Upper lobe of left lung (tissue), 4 donors: ENCODE results near the gene C19orf85.

Experiments
- EP300 ChIP-seq, 4 donors: sonication (generic); formaldehyde crosslinking; IDR thresholded peaks; one replicate each; pipeline ENCODE4 v1.5.1; 2017; ENCODE audit warnings: antibody characterized with exemption in 4 of 4, control low read depth in 2 of 4
- POLR2A ChIP-seq, 4 donors: fragments of 450-650 bp; IDR thresholded peaks; one replicate each; pipeline ENCODE4 v1.5.1; 2016 to 2017; ENCODE audit warnings: antibody characterized with exemption in 4 of 4, mild to moderate bottlenecking in 2 of 4
- POLR2AphosphoS5 ChIP-seq, 2 donors: sonication (generic); formaldehyde crosslinking; IDR thresholded peaks; one replicate each; pipeline ENCODE4 v1.5.1; 2017; ENCODE audit warnings: antibody characterized with exemption in 2 of 2
- TF ChIP-seq, protein P1 (sequence below), 6 experiments: fragments of 450-650 bp in 4 of 6; fragments of 200-600 bp in 2 of 6; sonication (generic) in 2 of 6; IDR thresholded peaks; one replicate each; pipeline ENCODE4 v1.5.1; 2016 to 2019; ENCODE audit warnings: antibody characterized with exemption in 6 of 6

DNA sequence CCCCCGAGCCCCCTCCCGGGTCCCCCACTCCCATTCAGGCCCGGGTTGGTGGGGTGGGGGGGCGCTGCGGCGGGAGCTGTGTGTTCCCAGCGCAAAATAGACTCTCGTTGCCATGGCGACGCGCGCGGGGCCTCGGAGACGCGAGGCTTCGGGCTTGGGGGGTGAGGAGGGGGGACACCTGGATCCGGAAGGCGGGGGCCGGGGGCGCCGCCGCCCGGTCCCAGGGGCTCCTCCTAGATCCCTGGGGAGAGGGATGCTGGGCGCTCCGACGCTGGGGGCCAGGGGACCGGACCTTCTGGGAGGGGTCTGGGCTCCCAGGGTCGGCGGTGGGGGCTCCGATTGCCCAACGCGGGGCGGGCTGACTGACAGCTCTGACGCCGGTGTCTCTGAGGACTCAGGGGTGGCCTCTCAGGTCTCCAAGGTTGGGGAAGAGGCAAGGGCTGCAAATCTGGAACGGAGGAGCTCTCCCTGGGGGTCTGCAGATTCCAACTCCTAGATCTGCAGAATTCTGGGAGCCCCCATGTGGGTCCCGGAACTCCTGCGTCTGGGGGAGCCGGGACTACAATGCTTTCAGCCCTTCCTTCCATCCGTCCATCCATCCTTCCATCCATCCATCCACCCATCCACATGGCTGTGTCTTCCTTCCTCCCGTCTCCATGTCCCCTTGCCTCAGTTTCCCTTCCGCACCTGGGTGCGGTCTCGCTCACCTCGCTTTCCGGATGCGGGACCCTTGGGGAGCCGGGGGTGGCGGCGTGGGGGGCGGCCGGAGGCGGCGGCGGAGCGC lies 12.4 kb downstream of the C19orf85 start:
- TF ChIP-seq POLR2A (IDR thresholded peaks at IDR 0.05) = no peak
- no peak for TF ChIP-seq EP300 (IDR thresholded peaks at IDR 0.05)
- TF ChIP-seq, protein P1, sequence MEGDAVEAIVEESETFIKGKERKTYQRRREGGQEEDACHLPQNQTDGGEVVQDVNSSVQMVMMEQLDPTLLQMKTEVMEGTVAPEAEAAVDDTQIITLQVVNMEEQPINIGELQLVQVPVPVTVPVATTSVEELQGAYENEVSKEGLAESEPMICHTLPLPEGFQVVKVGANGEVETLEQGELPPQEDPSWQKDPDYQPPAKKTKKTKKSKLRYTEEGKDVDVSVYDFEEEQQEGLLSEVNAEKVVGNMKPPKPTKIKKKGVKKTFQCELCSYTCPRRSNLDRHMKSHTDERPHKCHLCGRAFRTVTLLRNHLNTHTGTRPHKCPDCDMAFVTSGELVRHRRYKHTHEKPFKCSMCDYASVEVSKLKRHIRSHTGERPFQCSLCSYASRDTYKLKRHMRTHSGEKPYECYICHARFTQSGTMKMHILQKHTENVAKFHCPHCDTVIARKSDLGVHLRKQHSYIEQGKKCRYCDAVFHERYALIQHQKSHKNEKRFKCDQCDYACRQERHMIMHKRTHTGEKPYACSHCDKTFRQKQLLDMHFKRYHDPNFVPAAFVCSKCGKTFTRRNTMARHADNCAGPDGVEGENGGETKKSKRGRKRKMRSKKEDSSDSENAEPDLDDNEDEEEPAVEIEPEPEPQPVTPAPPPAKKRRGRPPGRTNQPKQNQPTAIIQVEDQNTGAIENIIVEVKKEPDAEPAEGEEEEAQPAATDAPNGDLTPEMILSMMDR (IDR thresholded peaks at IDR 0.05) = no peak
- no peak for TF ChIP-seq POLR2AphosphoS5 (IDR thresholded peaks at IDR 0.05)
